Stromal cell of bone marrow (primary cell): Measurements from ENCODE around the gene TEX52.
"Not testable (repeated sequence)": the region's sequence is repeated elsewhere in the genome, so short reads cannot be mapped to it uniquely, and the experiment has no call there.

Experiments used
- DNase-seq: peaks from one replicate; pipeline ENCODE4 v3.0.0-alpha.2; 2012; ENCODE audit warnings: low read depth

Gene TEX52

GRCh38 chr12:2857021-2857431 lies at the start of gene TEX52:
TSS of gene TEX52 (minus strand) at chr12:2857039. CDS start at chr12:2857026, 13 bp downstream.
- no peak for DNase-seq

- DNase-seq: no peak
These were observed 47.4 kb upstream of the TEX52 start for GRCh38 chr12:2904260-2904659.

GRCh38 chr12:2902272-2902880 lies 45.5 kb upstream of the TEX52 start:
- no peak for DNase-seq

GRCh38 chr12:2900642-2901041 lies 43.8 kb upstream of the TEX52 start:
- no peak for DNase-seq

GRCh38 chr12:2897418-2897817 lies 40.6 kb upstream of the TEX52 start:
- DNase-seq: no peak

GRCh38 chr12:2895511-2895910 lies 38.7 kb upstream of the TEX52 start:
- no peak for DNase-seq

GRCh38 chr12:2895051-2895451 lies 38.2 kb upstream of the TEX52 start:
- DNase-seq: no peak

- peak; percentile 86 for DNase-seq
These were observed 36.2 kb upstream of the TEX52 start for GRCh38 chr12:2893007-2893406.

GRCh38 chr12:2892246-2892645 lies 35.4 kb upstream of the TEX52 start:
- no peak for DNase-seq

- DNase-seq: no peak
These were observed 34.6 kb upstream of the TEX52 start for GRCh38 chr12:2891240-2892053.

- DNase-seq: peak; percentile 96
These were observed 33.8 kb upstream of the TEX52 start, which contains the start of gene TULP3 for GRCh38 chr12:2890388-2891239. TSS of gene TULP3 (plus strand) at chr12:2890891. CDS start at chr12:2890948, 57 bp downstream.

GRCh38 chr12:2890001-2890387 lies 33.2 kb upstream of the TEX52 start:
- DNase-seq: no peak

- DNase-seq: no peak
These were observed 30.1 kb upstream of the TEX52 start for GRCh38 chr12:2886768-2887450.

GRCh38 chr12:2884810-2885209 lies 28.0 kb upstream of the TEX52 start:
- no peak for DNase-seq

GRCh38 chr12:2879853-2880252 lies 23.0 kb upstream of the TEX52 start:
- no peak for DNase-seq

- no peak for DNase-seq
These were observed 21.3 kb upstream of the TEX52 start for GRCh38 chr12:2877953-2878732.

- DNase-seq: peak; percentile 77
These were observed 20.5 kb upstream of the TEX52 start, which contains the start of the genes FOXM1 and RHNO1 for GRCh38 chr12:2877047-2877952. TSS of gene FOXM1 (minus strand) at chr12:2877174. CDS start at chr12:2874478, 2,696 bp downstream. TSS of gene RHNO1 (plus strand) at chr12:2877223. CDS start at chr12:2885367, 8,144 bp downstream.

GRCh38 chr12:2876431-2877046 lies 19.7 kb upstream of the TEX52 start:
- no peak for DNase-seq

GRCh38 chr12:2868986-2869632 lies 12.3 kb upstream of the TEX52 start:
- DNase-seq: not testable (repeated sequence)
